Lower leg skin (tissue), 3 donors: Measurements from ENCODE around the gene C9orf43.

Experiments
- POLR2A ChIP-seq, 2 donors: fragments of 450-650 bp; IDR thresholded peaks; one replicate each; pipeline ENCODE4 v1.6.1; 2016 to 2017; ENCODE audit warnings: antibody characterized with exemption in 2 of 2, mild to moderate bottlenecking in 1 of 2, moderate library complexity in 1 of 2
- TF ChIP-seq, protein P1 (sequence below), 3 donors: fragments of 450-650 bp; IDR thresholded peaks; one replicate each; pipeline ENCODE4 v1.5.1; 2016; ENCODE audit warnings: antibody characterized with exemption in 3 of 3, mild to moderate bottlenecking in 3 of 3, moderate library complexity in 2 of 3

DNA sequence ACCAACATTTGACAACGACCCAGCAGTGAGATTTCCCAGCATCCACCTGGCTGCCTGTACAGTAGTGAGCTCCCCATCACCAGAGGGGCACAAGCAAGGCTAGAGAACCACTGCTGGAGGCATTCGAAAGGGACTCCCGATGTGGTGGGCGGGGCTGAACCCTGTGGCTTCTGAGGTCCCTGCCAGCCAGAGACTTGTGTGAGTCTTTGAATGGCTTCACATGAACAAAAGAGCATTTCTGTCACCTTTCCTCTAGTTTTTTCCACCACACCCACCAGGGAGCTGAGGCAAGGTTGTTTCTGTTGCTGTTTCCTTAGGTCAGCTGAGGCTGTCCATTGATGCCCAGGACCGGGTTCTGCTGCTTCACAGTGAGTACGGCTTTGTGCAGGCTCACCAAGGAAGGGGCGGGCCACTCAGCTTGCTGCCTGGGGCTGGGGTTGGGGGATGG is 68.7 kb downstream of the C9orf43 start:
- TF ChIP-seq, protein P1, sequence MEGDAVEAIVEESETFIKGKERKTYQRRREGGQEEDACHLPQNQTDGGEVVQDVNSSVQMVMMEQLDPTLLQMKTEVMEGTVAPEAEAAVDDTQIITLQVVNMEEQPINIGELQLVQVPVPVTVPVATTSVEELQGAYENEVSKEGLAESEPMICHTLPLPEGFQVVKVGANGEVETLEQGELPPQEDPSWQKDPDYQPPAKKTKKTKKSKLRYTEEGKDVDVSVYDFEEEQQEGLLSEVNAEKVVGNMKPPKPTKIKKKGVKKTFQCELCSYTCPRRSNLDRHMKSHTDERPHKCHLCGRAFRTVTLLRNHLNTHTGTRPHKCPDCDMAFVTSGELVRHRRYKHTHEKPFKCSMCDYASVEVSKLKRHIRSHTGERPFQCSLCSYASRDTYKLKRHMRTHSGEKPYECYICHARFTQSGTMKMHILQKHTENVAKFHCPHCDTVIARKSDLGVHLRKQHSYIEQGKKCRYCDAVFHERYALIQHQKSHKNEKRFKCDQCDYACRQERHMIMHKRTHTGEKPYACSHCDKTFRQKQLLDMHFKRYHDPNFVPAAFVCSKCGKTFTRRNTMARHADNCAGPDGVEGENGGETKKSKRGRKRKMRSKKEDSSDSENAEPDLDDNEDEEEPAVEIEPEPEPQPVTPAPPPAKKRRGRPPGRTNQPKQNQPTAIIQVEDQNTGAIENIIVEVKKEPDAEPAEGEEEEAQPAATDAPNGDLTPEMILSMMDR (IDR thresholded peaks at IDR 0.05), result no peak
- TF ChIP-seq POLR2A (IDR thresholded peaks at IDR 0.05), result no peak
